Tibial nerve (tissue), 4 donors: ENCODE measurements around the gene CALM3. TPM values are rescaled to one million over a fixed set of nuclear protein-coding genes. Genes with fewer than 3 reads are reported as not detected.
A peak's percentile ranks its signal among the peaks of the same experiment; 100 is the strongest.

ENCODE experiments used
- DNase-seq, 2 donors: peaks; one replicate each; pipeline ENCODE4 v3.0.0-alpha.2; 2019; ENCODE audit warnings: low spot score in 2 of 2
- H3K27ac ChIP-seq, 4 donors: fragments of 200-600 bp; sonication (generic) in 3 of 4; one replicate each; pipeline ENCODE4 v1.5.1; 2017 to 2019; ENCODE audit warnings: mild to moderate bottlenecking in 1 of 4
- H3K27me3 ChIP-seq, 2 donors: fragments of 200-600 bp; sonication (generic) in 1 of 2; one replicate each; pipeline versions ENCODE4 v1.5.1 to v1.6.0; 2017 to 2019
- H3K36me3 ChIP-seq, 3 donors: fragments of 200-600 bp; sonication (generic); one replicate each; pipeline ENCODE4 v1.5.1; 2018 to 2019
- H3K4me1 ChIP-seq, 4 donors: fragments of 200-600 bp; sonication (generic) in 3 of 4; one replicate each; pipeline ENCODE4 v1.5.1; 2017 to 2019
- H3K4me3 ChIP-seq, 4 donors: fragments of 200-600 bp; sonication (generic) in 3 of 4; one replicate each; pipeline ENCODE4 v1.5.1; 2017 to 2019; ENCODE audit warnings: mild to moderate bottlenecking in 1 of 4, moderate library complexity in 1 of 4
- H3K9me3 ChIP-seq, 4 donors: fragments of 200-600 bp; sonication (generic) in 3 of 4; one replicate each; pipeline ENCODE4 v1.5.1; 2017 to 2019
- CTCF ChIP-seq, 5 experiments: fragments of 200-600 bp in 3 of 5; fragments of 450-650 bp in 2 of 5; sonication (generic) in 3 of 5; IDR thresholded peaks; one replicate each; pipeline ENCODE4 v1.5.1; 2016 to 2019; ENCODE audit warnings: antibody characterized with exemption in 5 of 5, mild to moderate bottlenecking in 3 of 5, moderate library complexity in 2 of 5
- EP300 ChIP-seq, 2 donors: sonication (generic); formaldehyde crosslinking; IDR thresholded peaks; one replicate each; pipeline ENCODE4 v1.6.1; 2017; ENCODE audit warnings: antibody characterized with exemption in 2 of 2, mild to moderate bottlenecking in 1 of 2
- POLR2A ChIP-seq, 2 donors: fragments of 450-650 bp; IDR thresholded peaks; one replicate each; pipeline ENCODE4 v1.6.1; 2017; ENCODE audit warnings: antibody characterized with exemption in 2 of 2, mild to moderate bottlenecking in 2 of 2, moderate library complexity in 2 of 2
- WGBS, 2 donors: methylation state at CpG; one replicate each; pipeline ENCODE4 v1.1.5; 2018; 5-methylcytosine and 5-hydroxymethylcytosine counted together
- total RNA-seq, 4 donors: library from RNA; depleted of rRNA; stranded (reverse); fragments of >200 nt; gene quantifications; one replicate each; pipeline ENCODE4 v1.1.0, GENCODE V29; 2016

CALM3 gene
- total RNA-seq, 4 donors from 2014 or later = 123 to 167 (median 137) TPM

- Histone ChIP-seq H3K27me3 (no peaks in the 10 kb centered on the region), H3K9me3 (no peaks in the 10 kb centered on the region), H3K36me3 (no peaks in the 10 kb centered on the region), H3K4me3 (no peak overlapping the region), H3K27ac (no peak overlapping the region), H3K4me1 (no peaks in the 10 kb centered on the region)
- TF ChIP-seq EP300 (IDR thresholded peaks at IDR 0.05) (no peak), CTCF (IDR thresholded peaks at IDR 0.05) (no peak), POLR2A (IDR thresholded peaks at IDR 0.05) (no peak)
- no peak for DNase-seq
- WGBS, 2 donors = 54 to 59% methylated on average over 11 of the region's 11 CpGs
Measured at GRCh38 chr19:46574533-46574932, 26.6 kb upstream of the CALM3 start.

GRCh38 chr19:46578450-46578849 is 22.7 kb upstream of the CALM3 start:
- Histone ChIP-seq H3K9me3 (peaks cover 0 to 5% (median 0%) of the 10 kb centered on the region in 4 donors), H3K36me3 (no peaks in the 10 kb centered on the region), H3K27me3 (no peaks in the 10 kb centered on the region), H3K4me1 (no peaks in the 10 kb centered on the region), H3K4me3 (no peak overlapping the region), H3K27ac (no peak overlapping the region)
- TF ChIP-seq POLR2A (IDR thresholded peaks at IDR 0.05) = no peak
- TF ChIP-seq CTCF (IDR thresholded peaks at IDR 0.05) = no peak
- no peak for TF ChIP-seq EP300 (IDR thresholded peaks at IDR 0.05)
- 91 to 93% methylated on average over 4 of the region's 4 CpGs for WGBS, 2 donors
- no peak for DNase-seq

GRCh38 chr19:46579361-46579879 is 21.7 kb upstream of the CALM3 start:
- Histone ChIP-seq H3K36me3 (no peaks in the 10 kb centered on the region), H3K27ac (no peak overlapping the region), H3K27me3 (no peaks in the 10 kb centered on the region), H3K4me1 (no peaks in the 10 kb centered on the region), H3K4me3 (no peak overlapping the region), H3K9me3 (peaks cover 0 to 5% (median 0%) of the 10 kb centered on the region in 4 donors)
- 33 to 44% methylated on average over 8 of the region's 8 CpGs for WGBS, 2 donors
- TF ChIP-seq POLR2A (IDR thresholded peaks at IDR 0.05) (no peak), CTCF (IDR thresholded peaks at IDR 0.05) (peak in 2 of 5 experiments; percentile 11 to 14), EP300 (IDR thresholded peaks at IDR 0.05) (no peak)
- no peak for DNase-seq

- Histone ChIP-seq H3K9me3 (peaks cover 0 to 5% (median 0%) of the 10 kb centered on the region in 4 donors), H3K4me1 (no peaks in the 10 kb centered on the region), H3K27me3 (no peaks in the 10 kb centered on the region), H3K36me3 (no peaks in the 10 kb centered on the region), H3K4me3 (no peak overlapping the region), H3K27ac (no peak overlapping the region)
- TF ChIP-seq CTCF (IDR thresholded peaks at IDR 0.05) = no peak
- no peak for DNase-seq
- 90 to 95% methylated on average over 2 of the region's 2 CpGs for WGBS, 2 donors
Measured at GRCh38 chr19:46580247-46580646, 20.9 kb upstream of the CALM3 start.

GRCh38 chr19:46585539-46585938 is 15.6 kb upstream of the CALM3 start:
- no peaks in the 10 kb centered on the region for H3K27me3 ChIP-seq
- H3K4me1 ChIP-seq = no peaks in the 10 kb centered on the region
- WGBS, 2 donors = 93 to 96% methylated on average over 1 of the region's 1 CpG
- peaks cover 0 to 5% (median 0%) of the 10 kb centered on the region in 4 donors for H3K9me3 ChIP-seq
- no peak for DNase-seq
- no peak overlapping the region for H3K27ac ChIP-seq
- no peak for TF ChIP-seq CTCF (IDR thresholded peaks at IDR 0.05)
- H3K36me3 ChIP-seq = no peaks in the 10 kb centered on the region
- no peak overlapping the region for H3K4me3 ChIP-seq
